Measurements from ENCODE around the gene MTERF4.

The MTERF4 gene

GRCh38 chr2:241092677-241093076 is 9.4 kb downstream of the MTERF4 start:
- Histone ChIP-seq H3K9ac (ENCODE audit: low read length) (no peak overlapping the region), H2AFZ (ENCODE audit: low read length) (no peak overlapping the region), H3K27ac (ENCODE audit: low read length) (no peak overlapping the region), H3K79me2 (ENCODE audit: low read length) (0 out of 2 replicates have a peak, but pooled peaks cover 6% of the 10 kb centered on the region), H4K20me1 (ENCODE audit: insufficient read depth, low read length) (no peaks in the 10 kb centered on the region), H3K4me2 (ENCODE audit: low read depth, low read length) (no peak overlapping the region), H3K36me3 (replicated peaks; ENCODE audit: insufficient read depth, low read length) (0 out of 2 replicates have a peak, but pooled peaks cover 6% of the 10 kb centered on the region), H3K9me2 (replicated peaks; ENCODE audit: insufficient read depth, low read length) (no peaks in the 10 kb centered on the region), H3K9me3 (replicated peaks; ENCODE audit: insufficient read depth, low read length) (no peaks in the 10 kb centered on the region), H3K4me3 (ENCODE audit: low read length) (no peak overlapping the region), H3K4me1 (ENCODE audit: low read length) (0 out of 2 replicates have a peak, but pooled peaks cover 3% of the 10 kb centered on the region), H3K27me3 (replicated peaks; ENCODE audit: insufficient read depth, low read length) (no peaks in the 10 kb centered on the region), H3F3A (ENCODE audit: insufficient read depth, low read length) (no peaks in the 10 kb centered on the region)
- TF ChIP-seq EZH2phosphoT487 (IDR thresholded peaks at IDR 0.05; ENCODE audit: low read length) = no peak
- TF ChIP-seq CTCF (IDR thresholded peaks at IDR 0.05; ENCODE audit: low read length) = no peak
- no peak for TF ChIP-seq EZH2 (optimal IDR thresholded peaks at IDR 0.05; ENCODE audit: low read depth, low read length)
- no peak for DNase-seq

GRCh38 chr2:241091734-241092445 is 10.2 kb downstream of the MTERF4 start:
- Histone ChIP-seq H3K36me3 (replicated peaks; ENCODE audit: insufficient read depth, low read length) (0 out of 2 replicates have a peak, but pooled peaks cover 6% of the 10 kb centered on the region), H3K4me3 (ENCODE audit: low read length) (no peak overlapping the region), H3F3A (ENCODE audit: insufficient read depth, low read length) (no peaks in the 10 kb centered on the region), H2AFZ (ENCODE audit: low read length) (no peak overlapping the region), H3K9me2 (replicated peaks; ENCODE audit: insufficient read depth, low read length) (no peaks in the 10 kb centered on the region), H3K9me3 (replicated peaks; ENCODE audit: insufficient read depth, low read length) (no peaks in the 10 kb centered on the region), H4K20me1 (ENCODE audit: insufficient read depth, low read length) (no peaks in the 10 kb centered on the region), H3K4me2 (ENCODE audit: low read depth, low read length) (no peak overlapping the region), H3K27ac (ENCODE audit: low read length) (no peak overlapping the region), H3K9ac (ENCODE audit: low read length) (no peak overlapping the region), H3K79me2 (ENCODE audit: low read length) (no peaks in the 10 kb centered on the region), H3K27me3 (replicated peaks; ENCODE audit: insufficient read depth, low read length) (no peaks in the 10 kb centered on the region), H3K4me1 (ENCODE audit: low read length) (0 out of 2 replicates have a peak, but pooled peaks cover 3% of the 10 kb centered on the region)
- no peak for TF ChIP-seq EZH2 (optimal IDR thresholded peaks at IDR 0.05; ENCODE audit: low read depth, low read length)
- no peak for TF ChIP-seq EZH2phosphoT487 (IDR thresholded peaks at IDR 0.05; ENCODE audit: low read length)
- no peak for TF ChIP-seq CTCF (IDR thresholded peaks at IDR 0.05; ENCODE audit: low read length)
- no peak for DNase-seq

GRCh38 chr2:241091201-241091600 is 10.9 kb downstream of the MTERF4 start:
- no peak overlapping the region for H3K4me2 ChIP-seq (ENCODE audit: low read depth, low read length)
- H3K9ac ChIP-seq (ENCODE audit: low read length) = no peak overlapping the region
- no peaks in the 10 kb centered on the region for H3K79me2 ChIP-seq (ENCODE audit: low read length)
- no peaks in the 10 kb centered on the region for H4K20me1 ChIP-seq (ENCODE audit: insufficient read depth, low read length)
- no peaks in the 10 kb centered on the region for H3K9me2 ChIP-seq (replicated peaks; ENCODE audit: insufficient read depth, low read length)
- 0 out of 2 replicates have a peak, but pooled peaks cover 3% of the 10 kb centered on the region for H3K4me1 ChIP-seq (ENCODE audit: low read length)
- H3K36me3 ChIP-seq (replicated peaks; ENCODE audit: insufficient read depth, low read length) = 0 out of 2 replicates have a peak, but pooled peaks cover 6% of the 10 kb centered on the region
- H3K9me3 ChIP-seq (replicated peaks; ENCODE audit: insufficient read depth, low read length) = no peaks in the 10 kb centered on the region
- TF ChIP-seq EZH2 (optimal IDR thresholded peaks at IDR 0.05; ENCODE audit: low read depth, low read length) (no peak), EZH2phosphoT487 (IDR thresholded peaks at IDR 0.05; ENCODE audit: low read length) (no peak), CTCF (IDR thresholded peaks at IDR 0.05; ENCODE audit: low read length) (no peak)
- no peak overlapping the region for H3K4me3 ChIP-seq (ENCODE audit: low read length)
- H3K27me3 ChIP-seq (replicated peaks; ENCODE audit: insufficient read depth, low read length) = no peaks in the 10 kb centered on the region
- no peak overlapping the region for H2AFZ ChIP-seq (ENCODE audit: low read length)
- no peak for DNase-seq
- H3K27ac ChIP-seq (ENCODE audit: low read length) = no peak overlapping the region
- H3F3A ChIP-seq (ENCODE audit: insufficient read depth, low read length) = no peaks in the 10 kb centered on the region

All from MM.1S (cell line).